ENCODE results near the gene CA11. TPM values are rescaled to one million over a fixed set of nuclear protein-coding genes. Genes with fewer than 3 reads are reported as not detected.

Gene CA11
- total and polyA plus RNA-seq, 9 of the 15 experiments (the other 6 are each of a cell fraction or from before 2014, with no cell fraction given) = 2.9 to 19.9 (median 8.3) TPM

DNA sequence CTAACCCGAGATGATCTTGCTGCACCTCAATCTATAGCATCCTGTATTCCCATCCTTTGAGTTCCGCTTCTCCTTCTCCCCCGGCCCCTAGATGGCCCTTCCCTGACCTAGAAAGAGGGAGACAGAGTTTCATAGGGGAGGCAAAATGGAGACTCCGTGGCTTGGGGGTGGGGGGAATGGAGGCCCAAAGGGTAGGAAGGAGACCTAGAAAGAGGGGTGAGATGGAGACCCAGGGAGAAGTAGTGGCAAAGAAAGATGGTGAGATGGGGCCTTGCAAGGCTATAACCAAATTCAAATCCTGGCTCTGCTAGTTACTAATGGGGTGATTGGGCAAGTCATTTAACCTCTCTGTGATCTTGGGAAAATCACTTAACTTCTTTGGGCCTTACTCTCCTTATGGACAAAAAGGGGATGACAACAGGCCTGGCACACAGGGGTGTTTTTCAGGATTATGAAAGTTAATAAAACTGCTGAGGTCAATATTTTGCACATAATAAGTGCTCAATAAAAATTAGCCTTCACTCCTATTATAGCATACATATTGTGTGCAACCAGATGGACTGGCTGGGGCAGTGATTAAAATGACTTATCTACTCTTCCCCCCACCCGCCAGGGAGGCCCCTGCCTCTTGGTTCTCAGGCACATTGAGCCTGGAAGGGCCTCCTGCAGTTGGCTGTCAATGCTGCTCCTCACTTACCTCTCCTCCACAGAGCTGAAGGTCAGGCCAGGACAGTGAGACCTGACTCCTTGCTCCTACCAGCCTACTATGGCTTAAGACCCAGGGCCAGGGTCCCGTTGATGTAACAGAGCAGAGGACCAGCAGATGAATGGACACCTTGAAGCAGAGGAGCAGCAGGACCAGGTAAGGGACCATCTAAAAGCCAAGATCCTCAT lies 26.0 kb downstream of the CA11 start (continued):
- TF ChIP-seq, protein P1, sequence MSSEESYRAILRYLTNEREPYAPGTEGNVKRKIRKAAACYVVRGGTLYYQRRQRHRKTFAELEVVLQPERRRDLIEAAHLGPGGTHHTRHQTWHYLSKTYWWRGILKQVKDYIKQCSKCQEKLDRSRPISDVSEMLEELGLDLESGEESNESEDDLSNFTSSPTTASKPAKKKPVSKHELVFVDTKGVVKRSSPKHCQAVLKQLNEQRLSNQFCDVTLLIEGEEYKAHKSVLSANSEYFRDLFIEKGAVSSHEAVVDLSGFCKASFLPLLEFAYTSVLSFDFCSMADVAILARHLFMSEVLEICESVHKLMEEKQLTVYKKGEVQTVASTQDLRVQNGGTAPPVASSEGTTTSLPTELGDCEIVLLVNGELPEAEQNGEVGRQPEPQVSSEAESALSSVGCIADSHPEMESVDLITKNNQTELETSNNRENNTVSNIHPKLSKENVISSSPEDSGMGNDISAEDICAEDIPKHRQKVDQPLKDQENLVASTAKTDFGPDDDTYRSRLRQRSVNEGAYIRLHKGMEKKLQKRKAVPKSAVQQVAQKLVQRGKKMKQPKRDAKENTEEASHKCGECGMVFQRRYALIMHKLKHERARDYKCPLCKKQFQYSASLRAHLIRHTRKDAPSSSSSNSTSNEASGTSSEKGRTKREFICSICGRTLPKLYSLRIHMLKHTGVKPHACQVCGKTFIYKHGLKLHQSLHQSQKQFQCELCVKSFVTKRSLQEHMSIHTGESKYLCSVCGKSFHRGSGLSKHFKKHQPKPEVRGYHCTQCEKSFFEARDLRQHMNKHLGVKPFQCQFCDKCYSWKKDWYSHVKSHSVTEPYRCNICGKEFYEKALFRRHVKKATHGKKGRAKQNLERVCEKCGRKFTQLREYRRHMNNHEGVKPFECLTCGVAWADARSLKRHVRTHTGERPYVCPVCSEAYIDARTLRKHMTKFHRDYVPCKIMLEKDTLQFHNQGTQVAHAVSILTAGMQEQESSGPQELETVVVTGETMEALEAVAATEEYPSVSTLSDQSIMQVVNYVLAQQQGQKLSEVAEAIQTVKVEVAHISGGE (CRISPR knock-in tag; IDR thresholded peaks at IDR 0.05) = no peak
- TF ChIP-seq NCOA4 (IDR thresholded peaks at IDR 0.05; ENCODE audit: partially characterized antibody) (no peak), PURB (CRISPR knock-in tag; IDR thresholded peaks at IDR 0.05; ENCODE audit: low read depth) (no peak), BACH1 (tag; IDR thresholded peaks at IDR 0.05) (no peak), OTX1 (CRISPR knock-in tag; IDR thresholded peaks at IDR 0.05) (peak; percentile 72; the same call in 1 of the 2 replicates), ZNF561 (CRISPR knock-in tag; conservative IDR thresholded peaks at IDR 0.05) (no peak), RBM34 (IDR thresholded peaks at IDR 0.05; ENCODE audit: borderline replicate concordance, insufficient read depth, low read length) (no peak), XRCC5 (IDR thresholded peaks at IDR 0.05; ENCODE audit: low read depth, low read length) (no peak), ZFPM2 (CRISPR knock-in tag; IDR thresholded peaks at IDR 0.05) (no peak), ZKSCAN3 (CRISPR knock-in tag; IDR thresholded peaks at IDR 0.05) (no peak), RUNX1 (IDR thresholded peaks at IDR 0.05; ENCODE audit: low read depth) (no peak), ZNF507 (tag; conservative IDR thresholded peaks at IDR 0.05) (no peak), ZNF76 (CRISPR knock-in tag; IDR thresholded peaks at IDR 0.05; ENCODE audit: borderline replicate concordance) (0 out of 2 replicates have a peak, but pooled peaks have one; percentile 20), RBFOX2 (IDR thresholded peaks at IDR 0.05; ENCODE audit: low read depth, low read length) (no peak), MEF2A (IDR thresholded peaks at IDR 0.05; ENCODE audit: control insufficient read depth, low read depth, low read length) (no peak), PHF20 (IDR thresholded peaks at IDR 0.05; ENCODE audit: partially characterized antibody) (peak; percentile 47), MTA1 (IDR thresholded peaks at IDR 0.05; ENCODE audit: borderline replicate concordance) (no peak)
- TF ChIP-seq, protein P2, sequence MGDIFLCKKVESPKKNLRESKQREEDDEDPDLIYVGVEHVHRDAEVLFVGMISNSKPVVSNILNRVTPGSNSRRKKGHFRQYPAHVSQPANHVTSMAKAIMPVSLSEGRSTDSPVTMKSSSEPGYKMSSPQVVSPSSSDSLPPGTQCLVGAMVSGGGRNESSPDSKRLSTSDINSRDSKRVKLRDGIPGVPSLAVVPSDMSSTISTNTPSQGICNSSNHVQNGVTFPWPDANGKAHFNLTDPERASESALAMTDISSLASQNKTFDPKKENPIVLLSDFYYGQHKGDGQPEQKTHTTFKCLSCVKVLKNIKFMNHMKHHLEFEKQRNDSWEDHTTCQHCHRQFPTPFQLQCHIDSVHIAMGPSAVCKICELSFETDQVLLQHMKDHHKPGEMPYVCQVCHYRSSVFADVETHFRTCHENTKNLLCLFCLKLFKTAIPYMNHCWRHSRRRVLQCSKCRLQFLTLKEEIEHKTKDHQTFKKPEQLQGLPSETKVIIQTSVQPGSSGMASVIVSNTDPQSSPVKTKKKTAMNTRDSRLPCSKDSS (IDR thresholded peaks at IDR 0.05; ENCODE audit: low read depth, partially characterized antibody) = no peak
- TF ChIP-seq, protein P3, sequence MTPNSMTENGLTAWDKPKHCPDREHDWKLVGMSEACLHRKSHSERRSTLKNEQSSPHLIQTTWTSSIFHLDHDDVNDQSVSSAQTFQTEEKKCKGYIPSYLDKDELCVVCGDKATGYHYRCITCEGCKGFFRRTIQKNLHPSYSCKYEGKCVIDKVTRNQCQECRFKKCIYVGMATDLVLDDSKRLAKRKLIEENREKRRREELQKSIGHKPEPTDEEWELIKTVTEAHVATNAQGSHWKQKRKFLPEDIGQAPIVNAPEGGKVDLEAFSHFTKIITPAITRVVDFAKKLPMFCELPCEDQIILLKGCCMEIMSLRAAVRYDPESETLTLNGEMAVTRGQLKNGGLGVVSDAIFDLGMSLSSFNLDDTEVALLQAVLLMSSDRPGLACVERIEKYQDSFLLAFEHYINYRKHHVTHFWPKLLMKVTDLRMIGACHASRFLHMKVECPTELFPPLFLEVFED (CRISPR knock-in tag; conservative IDR thresholded peaks at IDR 0.05) = peak; percentile 66
- TF ChIP-seq, protein P4, sequence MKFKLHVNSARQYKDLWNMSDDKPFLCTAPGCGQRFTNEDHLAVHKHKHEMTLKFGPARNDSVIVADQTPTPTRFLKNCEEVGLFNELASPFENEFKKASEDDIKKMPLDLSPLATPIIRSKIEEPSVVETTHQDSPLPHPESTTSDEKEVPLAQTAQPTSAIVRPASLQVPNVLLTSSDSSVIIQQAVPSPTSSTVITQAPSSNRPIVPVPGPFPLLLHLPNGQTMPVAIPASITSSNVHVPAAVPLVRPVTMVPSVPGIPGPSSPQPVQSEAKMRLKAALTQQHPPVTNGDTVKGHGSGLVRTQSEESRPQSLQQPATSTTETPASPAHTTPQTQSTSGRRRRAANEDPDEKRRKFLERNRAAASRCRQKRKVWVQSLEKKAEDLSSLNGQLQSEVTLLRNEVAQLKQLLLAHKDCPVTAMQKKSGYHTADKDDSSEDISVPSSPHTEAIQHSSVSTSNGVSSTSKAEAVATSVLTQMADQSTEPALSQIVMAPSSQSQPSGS (CRISPR knock-in tag; IDR thresholded peaks at IDR 0.05) = no peak

Measured in K562 (cell line).